SK-N-SH (cell line): ENCODE results near the gene FERMT2. TPM values are rescaled to one million over a fixed set of nuclear protein-coding genes. Genes with fewer than 3 reads are reported as not detected.

Source experiments
- CTCF ChIA-PET: fragments of 300-600, 350-600 bp; formaldehyde crosslinking; extraction: SDS; loops from one replicate; lab custom pipeline; 2021; lab: Yijun Ruan, JAX
- POLR2A ChIA-PET: fragments of 350-600 bp; sonication (Branson Sonifier 250); formaldehyde crosslinking; extraction: SDS; loops from one replicate; lab custom pipeline; 2020; ENCODE audit warnings: antibody characterized with exemption, inconsistent platforms; lab: Yijun Ruan, JAX
- DNase-seq: peaks from one replicate; pipeline ENCODE4 v3.0.0; 2012
- H2AFZ ChIP-seq: fragments of 200-600 bp; sonication (generic); 2 replicates; pipeline ENCODE4 v1.8.1; 2016; ENCODE audit warnings: antibody characterized with exemption, mild to moderate bottlenecking, low read depth
- H3F3A ChIP-seq: fragments of 200-600 bp; sonication (generic); replicated peaks from 2 replicates; pipeline ENCODE3; 2016; ENCODE audit warnings: antibody characterized with exemption, mild to moderate bottlenecking; ENCODE audit not compliant: insufficient read depth
- H3K27ac ChIP-seq, 2 experiments: fragments of 200-500 bp in 1 of 2; fragments of 200-600 bp in 1 of 2; sonication (Bioruptor generic) in 1 of 2; sonication (generic), shearing (Covaris generic) in 1 of 2; 2 replicates each; pipeline versions ENCODE4 v1.5.1 to v1.6.1; 2014 to 2016; ENCODE audit warnings: low read depth in 2 of 2, inconsistent platforms in 1 of 2, low read length in 1 of 2, mild to moderate bottlenecking in 1 of 2, mixed read lengths in 1 of 2
- H3K27me3 ChIP-seq: fragments of 200-600 bp; sonication (generic), shearing (Covaris generic); 2 replicates; pipeline ENCODE4 v1.6.1; 2016; ENCODE audit warnings: mixed run types; ENCODE audit not compliant: insufficient read depth
- H3K36me3 ChIP-seq, 2 experiments: fragments of 200-500 bp in 1 of 2; fragments of 200-600 bp in 1 of 2; sonication (Bioruptor generic) in 1 of 2; sonication (generic) in 1 of 2; replicated peaks in 1 of 2; 2 replicates each; pipeline versions ENCODE3 to v1.5.1; 2014 to 2016; ENCODE audit warnings: low read length in 1 of 2, mild to moderate bottlenecking in 1 of 2; ENCODE audit not compliant: insufficient read depth in 2 of 2, control insufficient read depth in 1 of 2
- H3K4me1 ChIP-seq, 2 experiments: fragments of 200-500 bp in 1 of 2; fragments of 200-600 bp in 1 of 2; sonication (Bioruptor generic) in 1 of 2; sonication (generic), shearing (Covaris generic) in 1 of 2; 2 replicates each; pipeline versions ENCODE4 v1.5.1 to v1.6.1; 2014 to 2016; ENCODE audit warnings: low read depth in 1 of 2, low read length in 1 of 2, mixed run types in 1 of 2; ENCODE audit not compliant: insufficient read depth in 2 of 2, control insufficient read depth in 1 of 2
- H3K4me2 ChIP-seq: fragments of 200-600 bp; sonication (generic), shearing (Covaris generic); 2 replicates; pipeline ENCODE4 v1.6.1; 2017; ENCODE audit warnings: mixed run types
- H3K4me3 ChIP-seq, 2 experiments: fragments of 200-500 bp in 1 of 2; fragments of 200-600 bp in 1 of 2; sonication (Bioruptor generic) in 1 of 2; sonication (generic), shearing (Covaris generic) in 1 of 2; 2 replicates each; pipeline versions ENCODE4 v1.5.1 to v1.8.1; 2014 to 2016; ENCODE audit warnings: low read depth in 2 of 2, inconsistent platforms in 1 of 2, low read length in 1 of 2, mild to moderate bottlenecking in 1 of 2, mixed read lengths in 1 of 2, moderate library complexity in 1 of 2
- H3K79me2 ChIP-seq: fragments of 200-600 bp; sonication (generic); 2 replicates; pipeline ENCODE4 v1.8.1; 2017; ENCODE audit warnings: mild to moderate bottlenecking; ENCODE audit not compliant: insufficient read depth
- H3K9ac ChIP-seq: fragments of 200-600 bp; sonication (generic); 2 replicates; pipeline ENCODE4 v1.6.1; 2017; ENCODE audit warnings: mixed run types
- H3K9me2 ChIP-seq: fragments of 200-600 bp; sonication (generic); 2 replicates; pipeline ENCODE4 v1.6.1; 2017; ENCODE audit warnings: mixed run types
- H3K9me3 ChIP-seq: fragments of 200-600 bp; sonication (generic); 2 replicates; pipeline ENCODE4 v1.6.1; 2017; ENCODE audit warnings: mixed run types, mild to moderate bottlenecking, moderate library complexity
- H4K20me1 ChIP-seq: fragments of 200-600 bp; sonication (generic); 2 replicates; pipeline ENCODE4 v1.6.1; 2017; ENCODE audit warnings: mild to moderate bottlenecking, mixed run types; ENCODE audit not compliant: insufficient read depth
- CHD2 ChIP-seq: fragments of 150-350 bp; IDR thresholded peaks from 2 replicates; pipeline ENCODE4 v1.6.1; 2018; ENCODE audit warnings: low read length; ENCODE audit not compliant: partially characterized antibody
- CTCF ChIP-seq: fragments of 200-600 bp; sonication (generic); IDR thresholded peaks from 2 replicates; pipeline ENCODE4 v1.6.1; 2017; ENCODE audit warnings: antibody characterized with exemption, mild to moderate bottlenecking, moderate library complexity
- EP300 ChIP-seq, 2 experiments: IDR thresholded peaks; 2 replicates each; pipeline versions ENCODE4 v1.4.0 to v1.6.1; 2012; ENCODE audit warnings: borderline replicate concordance in 1 of 2, low read depth in 1 of 2, low read length in 1 of 2
- EZH2phosphoT487 ChIP-seq: fragments of 200-600 bp; sonication (generic); IDR thresholded peaks from 2 replicates; pipeline ENCODE4 v1.6.1; 2017; ENCODE audit warnings: low read depth, mixed run types, mild to moderate bottlenecking, antibody characterized with exemption, moderate library complexity, borderline replicate concordance
- FOSL2 ChIP-seq: IDR thresholded peaks from 2 replicates; pipeline ENCODE4 v1.4.0; 2012; ENCODE audit warnings: low read depth, mild to moderate bottlenecking, moderate library complexity, borderline replicate concordance
- FOXM1 ChIP-seq: IDR thresholded peaks from 2 replicates; pipeline ENCODE4 v1.4.0; 2012; ENCODE audit warnings: low read depth, mild to moderate bottlenecking
- GABPA ChIP-seq: IDR thresholded peaks from 2 replicates; pipeline ENCODE4 v1.4.0; 2012; ENCODE audit warnings: low read depth, mild to moderate bottlenecking
- GATA2 ChIP-seq: sonication (generic); formaldehyde crosslinking; IDR thresholded peaks from 2 replicates; pipeline ENCODE4 v1.5.0; 2020; ENCODE audit warnings: mild to moderate bottlenecking, missing genetic modification reagents
- IRF3 ChIP-seq: fragments of 150-350 bp; IDR thresholded peaks from 2 replicates; pipeline ENCODE4 v1.6.1; 2016; ENCODE audit warnings: mild to moderate bottlenecking, low read depth, low read length
- JUND ChIP-seq: IDR thresholded peaks from 2 replicates; pipeline ENCODE4 v1.4.0; 2012
- MAX ChIP-seq: IDR thresholded peaks from 2 replicates; pipeline ENCODE4 v1.4.0; 2012; ENCODE audit warnings: low read depth
- MXI1 ChIP-seq: IDR thresholded peaks from 2 replicates; pipeline ENCODE4 v1.6.1; 2012; ENCODE audit warnings: mild to moderate bottlenecking, low read depth, low read length, improper control_type of control experiment
- NFIC ChIP-seq: IDR thresholded peaks from 2 replicates; pipeline ENCODE4 v1.4.0; 2012; ENCODE audit warnings: borderline replicate concordance
- NRF1 ChIP-seq: IDR thresholded peaks from 2 replicates; pipeline ENCODE4 v1.6.1; 2012; ENCODE audit warnings: low read depth, mild to moderate bottlenecking, low read length
- PBX3 ChIP-seq: IDR thresholded peaks from 2 replicates; pipeline ENCODE4; 2012
- POLR2AphosphoS5 ChIP-seq: IDR thresholded peaks from 2 replicates; pipeline ENCODE4 v1.6.1; 2012; ENCODE audit warnings: low read depth, low read length
- RFX5 ChIP-seq: IDR thresholded peaks from 2 replicates; pipeline ENCODE4 v1.6.1; 2012; ENCODE audit warnings: mild to moderate bottlenecking, improper control_type of control experiment, low read length
- RXRA ChIP-seq: IDR thresholded peaks from 2 replicates; pipeline ENCODE4 v1.4.0; 2012; ENCODE audit warnings: low read depth, mild to moderate bottlenecking, borderline replicate concordance
- SIN3A ChIP-seq: IDR thresholded peaks from 2 replicates; pipeline ENCODE4 v1.6.1; 2012; ENCODE audit warnings: low read depth, mild to moderate bottlenecking, low read length, moderate library complexity, borderline replicate concordance
- SMC3 ChIP-seq: IDR thresholded peaks from 2 replicates; pipeline ENCODE4 v1.6.1; 2012; ENCODE audit warnings: low read depth, low read length, improper control_type of control experiment
- TAF1 ChIP-seq: IDR thresholded peaks from 2 replicates; pipeline ENCODE4 v1.6.1; 2012; ENCODE audit warnings: low read depth, mild to moderate bottlenecking, low read length, moderate library complexity, borderline replicate concordance
- TCF12 ChIP-seq: IDR thresholded peaks from 2 replicates; pipeline ENCODE4 v1.4.0; 2012
- TEAD4 ChIP-seq: IDR thresholded peaks from 2 replicates; pipeline ENCODE4 v1.4.0; 2012; ENCODE audit warnings: mild to moderate bottlenecking, borderline replicate concordance; ENCODE audit not compliant: insufficient read depth
- ZBTB33 ChIP-seq: IDR thresholded peaks from 2 replicates; pipeline ENCODE4 v1.4.0; 2012; ENCODE audit warnings: low read depth, borderline replicate concordance
- WGBS: methylation state at CpG from one replicate; pipeline ENCODE4 v1.1.6; 2017; ENCODE audit warnings: low lambda C conversion rate; 5-methylcytosine and 5-hydroxymethylcytosine counted together
- polyA plus RNA-seq, 3 experiments: library from polyadenylated mRNA; depleted of rRNA; stranded (reverse); fragments of >200 nt; gene quantifications; 2 replicates each; pipeline ENCODE4 v1.2.3, GENCODE V29; 2012
- TF ChIP-seq, protein P1 (sequence below): fragments of 150-350 bp; IDR thresholded peaks from 2 replicates; pipeline ENCODE4 v1.6.1; 2017; ENCODE audit warnings: antibody characterized with exemption, low read length, low read depth, borderline replicate concordance
- TF ChIP-seq, protein P2 (sequence below): IDR thresholded peaks from 2 replicates; pipeline ENCODE4 v1.4.0; 2012; ENCODE audit warnings: low read depth, borderline replicate concordance

Gene FERMT2
- polyA plus RNA-seq, 1 of the 3 experiments (the other 2 are of a cell fraction) = 40.1 TPM

DNA sequence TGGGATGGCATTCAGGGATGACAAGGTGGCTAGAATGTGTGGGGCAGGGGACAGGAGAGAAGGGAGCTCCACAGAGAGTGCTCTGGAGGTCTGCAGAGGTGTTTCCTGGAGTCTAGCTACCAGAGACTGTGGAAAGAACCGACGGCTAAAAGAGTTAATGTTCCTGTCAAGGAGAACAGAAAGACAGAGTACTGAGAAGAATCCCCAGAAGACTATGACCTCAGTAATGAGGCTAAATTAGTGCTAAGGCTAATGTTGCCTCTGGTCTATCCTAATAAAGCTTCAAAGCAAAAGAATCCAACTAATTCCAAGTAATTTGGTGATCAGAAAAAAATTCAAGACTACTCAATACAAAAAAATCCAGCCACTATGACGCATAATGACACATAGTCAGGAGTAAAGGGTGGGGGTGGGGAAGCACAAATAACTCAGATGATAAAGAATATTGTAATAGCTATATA, 44.7 kb downstream of the FERMT2 start:
- H3K27me3 ChIP-seq = no peaks in the 10 kb centered on the region
- peak overlapping the region in 1 of 2 experiments; percentile 48; a peak in 1 of 4 replicates for H3K4me3 ChIP-seq
- ChIA-PET POLR2A (no interaction called here), CTCF (interaction anchor here (1.0 kb wide), 1 partner anchor 14 kb away, joined by 3 read pairs; no protein-coding TSS in a partner anchor)
- peaks cover 0 to 40% of the 10 kb centered on the region in 2 experiments for H3K36me3 ChIP-seq
- H4K20me1 ChIP-seq = peaks cover 21% of the 10 kb centered on the region
- WGBS = 18% methylated on average over 3 of the region's 3 CpGs
- peaks cover 3 to 31% of the 10 kb centered on the region in 2 experiments; a peak in 3 of 4 replicates for H3K4me1 ChIP-seq
- peaks cover 99% of the 10 kb centered on the region for H3K79me2 ChIP-seq
- no peak overlapping the region for H2AFZ ChIP-seq
- peaks cover 75% of the 10 kb centered on the region for H3F3A ChIP-seq
- no peak for DNase-seq
- H3K9ac ChIP-seq = peak overlapping the region; percentile 47; the same call in 1 of the 2 replicates
- peak overlapping the region; percentile 86 for H3K4me2 ChIP-seq
- H3K27ac ChIP-seq = peak overlapping the region in 1 of 2 experiments; percentile 94; a peak in 2 of 4 replicates
- no peaks in the 10 kb centered on the region for H3K9me2 ChIP-seq
- H3K9me3 ChIP-seq = no peaks in the 10 kb centered on the region
- TF ChIP-seq CTCF (no peak), NFIC (peak; percentile 51; the same call in 1 of the 2 replicates), SMC3 (no peak), ZBTB33 (peak; percentile 32; the same call in 1 of the 2 replicates), RFX5 (no peak), RXRA (peak; percentile 56; the same call in 1 of the 2 replicates), PBX3 (peak; percentile 44), JUND (peak; percentile 97), FOXM1 (no peak), GATA2 (no peak), CHD2 (no peak), MAX (peak; percentile 58; the same call in 1 of the 2 replicates), TAF1 (no peak), IRF3 (no peak), GABPA (no peak), NRF1 (no peak), MXI1 (no peak), FOSL2 (peak; percentile 99), TEAD4 (peak; percentile 73; the same call in 1 of the 2 replicates), POLR2AphosphoS5 (peak; percentile 67; the same call in 1 of the 2 replicates), EP300 (IDR thresholded peaks at IDR 0.05; ENCODE audit: borderline replicate concordance in 1 of 2, low read depth in 1 of 2, low read length in 1 of 2) (peak in 1 of 2 experiments; percentile 77; a peak in 1 of 4 replicates), EZH2phosphoT487 (no peak), SIN3A (no peak), TCF12 (peak; percentile 75; the same call in 1 of the 2 replicates)
- TF ChIP-seq, protein P1, sequence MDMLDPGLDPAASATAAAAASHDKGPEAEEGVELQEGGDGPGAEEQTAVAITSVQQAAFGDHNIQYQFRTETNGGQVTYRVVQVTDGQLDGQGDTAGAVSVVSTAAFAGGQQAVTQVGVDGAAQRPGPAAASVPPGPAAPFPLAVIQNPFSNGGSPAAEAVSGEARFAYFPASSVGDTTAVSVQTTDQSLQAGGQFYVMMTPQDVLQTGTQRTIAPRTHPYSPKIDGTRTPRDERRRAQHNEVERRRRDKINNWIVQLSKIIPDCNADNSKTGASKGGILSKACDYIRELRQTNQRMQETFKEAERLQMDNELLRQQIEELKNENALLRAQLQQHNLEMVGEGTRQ = no peak
- TF ChIP-seq, protein P2, sequence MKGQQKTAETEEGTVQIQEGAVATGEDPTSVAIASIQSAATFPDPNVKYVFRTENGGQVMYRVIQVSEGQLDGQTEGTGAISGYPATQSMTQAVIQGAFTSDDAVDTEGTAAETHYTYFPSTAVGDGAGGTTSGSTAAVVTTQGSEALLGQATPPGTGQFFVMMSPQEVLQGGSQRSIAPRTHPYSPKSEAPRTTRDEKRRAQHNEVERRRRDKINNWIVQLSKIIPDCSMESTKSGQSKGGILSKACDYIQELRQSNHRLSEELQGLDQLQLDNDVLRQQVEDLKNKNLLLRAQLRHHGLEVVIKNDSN = no peak
